Spleen (tissue), 11 donors: ENCODE measurements around the gene ABCB1. TPM values are rescaled to one million over a fixed set of nuclear protein-coding genes. Genes with fewer than 3 reads are reported as not detected.
A peak's percentile ranks its signal among the peaks of the same experiment; 100 is the strongest.

Experiments used
- DNase-seq: peaks from one replicate; pipeline ENCODE4 v3.0.0-alpha.2; 2020
- H3K27ac ChIP-seq, 8 donors: fragments of 200-600 bp; sonication (generic) in 7 of 8; 1 replicate in 4 of 8; 2 replicates in 4 of 8; pipeline versions ENCODE4 v1.5.0 to v1.8.0; 2016 to 2021; ENCODE audit warnings: inconsistent platforms in 4 of 8, mild to moderate bottlenecking in 4 of 8, moderate library complexity in 1 of 8
- H3K27me3 ChIP-seq, 7 donors: fragments of 200-600 bp; sonication (generic) in 6 of 7; replicated peaks in 1 of 7; 1 replicate in 4 of 7; 2 replicates in 3 of 7; pipeline versions ENCODE4 v1.5.0 to v1.8.0; 2016 to 2021; ENCODE audit warnings: inconsistent platforms in 3 of 7, mild to moderate bottlenecking in 1 of 7
- H3K36me3 ChIP-seq, 6 donors: fragments of 200-600 bp; sonication (generic) in 5 of 6; 1 replicate in 4 of 6; 2 replicates in 2 of 6; pipeline versions ENCODE4 v1.5.0 to v1.8.0; 2016 to 2021; ENCODE audit warnings: inconsistent platforms in 2 of 6
- H3K4me1 ChIP-seq, 6 donors: fragments of 200-600 bp; sonication (generic) in 5 of 6; 1 replicate in 3 of 6; 2 replicates in 3 of 6; pipeline versions ENCODE4 v1.5.0 to v1.8.0; 2016 to 2021; ENCODE audit warnings: inconsistent platforms in 3 of 6
- H3K4me3 ChIP-seq, 8 donors: fragments of 200-600 bp; sonication (generic) in 7 of 8; 1 replicate in 4 of 8; 2 replicates in 4 of 8; pipeline versions ENCODE4 v1.5.0 to v1.8.0; 2016 to 2021; ENCODE audit warnings: inconsistent platforms in 4 of 8, mild to moderate bottlenecking in 4 of 8, moderate library complexity in 2 of 8
- H3K9me3 ChIP-seq, 8 donors: fragments of 200-600 bp; sonication (generic) in 7 of 8; 1 replicate in 4 of 8; 2 replicates in 4 of 8; pipeline versions ENCODE4 v1.5.0 to v1.8.0; 2016 to 2021; ENCODE audit warnings: inconsistent platforms in 4 of 8
- POLR2A ChIP-seq, 3 donors: fragments of 450-650 bp; IDR thresholded peaks; one replicate each; pipeline ENCODE4 v1.5.1; 2017; ENCODE audit warnings: antibody characterized with exemption in 3 of 3, mild to moderate bottlenecking in 1 of 3
- POLR2AphosphoS5 ChIP-seq, 3 donors: sonication (generic); formaldehyde crosslinking; IDR thresholded peaks; one replicate each; pipeline ENCODE4 v1.5.1; 2017; ENCODE audit warnings: antibody characterized with exemption in 3 of 3
- WGBS, 5 donors: extraction: QIAGEN DNeasy Blood & Tissue Kit in 3 of 5; methylation state at CpG; one replicate each; pipeline versions ENCODE4 v1.1.5 to v1.1.7; 2013 to 2018; 5-methylcytosine and 5-hydroxymethylcytosine counted together
- intact Hi-C: fragments of 100-400 bp; cut with DNase I; formaldehyde crosslinking; loops from one replicate; pipeline ENCODE4 v1.15.0; 2023; ENCODE audit warnings: low total_unique reads
- polyA plus RNA-seq, 3 donors: library from polyadenylated mRNA; stranded (reverse); fragments of 200-250 nt; gene quantifications; one replicate each; pipeline ENCODE4 v1.2.1, GENCODE V29; 2013
- total RNA-seq, 7 donors: library from RNA; depleted of rRNA in 3 of 7; stranded (reverse); fragments of >200 nt in 3 of 7; fragmentation: NEBNext Ultra II Directional in 4 of 7; extraction: Animal tissue kit (Norgen Biotek cat#: 25700) in 4 of 7; gene quantifications; one replicate each; pipeline versions ENCODE4 v1.1.0 to v1.2.1, GENCODE V29; 2016 to 2021
- TF ChIP-seq, protein P1 (sequence below), 11 experiments: fragments of 200-600 bp in 7 of 11; fragments of 450-650 bp in 4 of 11; sonication (generic) in 4 of 11; IDR thresholded peaks in 8 of 11; conservative IDR thresholded peaks in 3 of 11; 1 replicate in 7 of 11; 2 replicates in 4 of 11; pipeline versions ENCODE4 v1.4.0 to v1.8.0; 2016 to 2021; ENCODE audit warnings: antibody characterized with exemption in 11 of 11, inconsistent platforms in 4 of 11, mild to moderate bottlenecking in 1 of 11
- donor health status: healthy with polysubstance abuse.
- donor health status: DM: no; HTN: no; CAD: no; lungs with moderate emphysema.
- donor health status: DM: no; HTN: no; CAD: no.
- donor health status: Bipolar disorder and iron deficiency.
- donor health status: healthy.
- donor health status: DM: no; HTN: no; CAD: no.
- donor health status: DM: yes; HTN: yes; CAD: no.

The ABCB1 gene
- total and polyA plus RNA-seq, 10 donors = 3.0 to 25.6 (median 11.3) TPM

DNA sequence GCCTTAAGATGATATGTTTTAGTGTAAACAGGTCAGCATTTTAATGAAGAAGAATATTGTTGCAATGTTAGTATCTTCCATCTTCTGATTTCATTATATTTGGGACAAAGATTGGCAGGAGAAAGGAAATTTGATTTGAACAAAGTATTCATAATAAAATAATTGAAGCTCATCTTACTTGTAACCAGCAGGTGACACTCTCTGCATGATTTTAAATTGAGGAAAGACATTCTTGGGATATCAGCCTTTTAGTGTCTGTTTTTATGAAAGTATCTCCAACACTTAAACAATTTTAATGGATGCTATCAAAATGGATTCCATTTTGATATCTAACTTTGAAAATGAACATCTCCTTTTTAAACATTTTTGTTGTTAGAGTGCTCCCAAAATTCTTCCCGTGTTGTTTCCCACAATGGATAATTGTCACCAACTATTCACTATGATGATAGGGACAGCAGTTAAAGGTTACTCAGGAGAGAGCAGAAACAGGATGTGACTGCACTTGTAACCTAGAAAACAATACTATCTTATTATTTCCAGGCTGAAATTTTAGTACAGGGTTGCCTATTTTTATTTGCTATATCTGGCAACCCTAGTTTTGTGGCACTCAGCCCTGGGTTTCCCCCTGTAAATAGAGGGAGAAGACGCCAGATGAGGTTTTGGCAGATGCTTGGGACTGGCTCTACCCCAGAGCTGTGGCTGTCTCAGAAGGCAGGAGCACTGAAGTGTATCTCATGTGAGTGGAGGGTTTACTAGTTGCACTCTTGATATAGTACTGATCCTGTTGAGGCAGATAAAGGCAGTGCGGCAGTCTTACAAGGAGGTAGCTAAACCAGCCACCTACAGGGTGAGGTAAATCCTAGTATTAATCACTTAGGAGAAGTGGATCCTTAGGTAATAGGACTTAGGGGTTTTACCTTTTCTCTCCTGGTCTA is 94.2 kb downstream of the ABCB1 start:
- TF ChIP-seq POLR2AphosphoS5 (IDR thresholded peaks at IDR 0.05) = no peak
- TF ChIP-seq, protein P1, sequence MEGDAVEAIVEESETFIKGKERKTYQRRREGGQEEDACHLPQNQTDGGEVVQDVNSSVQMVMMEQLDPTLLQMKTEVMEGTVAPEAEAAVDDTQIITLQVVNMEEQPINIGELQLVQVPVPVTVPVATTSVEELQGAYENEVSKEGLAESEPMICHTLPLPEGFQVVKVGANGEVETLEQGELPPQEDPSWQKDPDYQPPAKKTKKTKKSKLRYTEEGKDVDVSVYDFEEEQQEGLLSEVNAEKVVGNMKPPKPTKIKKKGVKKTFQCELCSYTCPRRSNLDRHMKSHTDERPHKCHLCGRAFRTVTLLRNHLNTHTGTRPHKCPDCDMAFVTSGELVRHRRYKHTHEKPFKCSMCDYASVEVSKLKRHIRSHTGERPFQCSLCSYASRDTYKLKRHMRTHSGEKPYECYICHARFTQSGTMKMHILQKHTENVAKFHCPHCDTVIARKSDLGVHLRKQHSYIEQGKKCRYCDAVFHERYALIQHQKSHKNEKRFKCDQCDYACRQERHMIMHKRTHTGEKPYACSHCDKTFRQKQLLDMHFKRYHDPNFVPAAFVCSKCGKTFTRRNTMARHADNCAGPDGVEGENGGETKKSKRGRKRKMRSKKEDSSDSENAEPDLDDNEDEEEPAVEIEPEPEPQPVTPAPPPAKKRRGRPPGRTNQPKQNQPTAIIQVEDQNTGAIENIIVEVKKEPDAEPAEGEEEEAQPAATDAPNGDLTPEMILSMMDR (IDR thresholded peaks at IDR 0.05 in 8 of 11, conservative IDR thresholded peaks at IDR 0.05 in 3 of 11) = peak in 2 of 11 experiments; percentile 7 to 18
- no peak overlapping the region for H3K27ac ChIP-seq
- 72 to 86% (median 79%) methylated on average over 3 of the region's 3 CpGs for WGBS, 5 donors

DNA sequence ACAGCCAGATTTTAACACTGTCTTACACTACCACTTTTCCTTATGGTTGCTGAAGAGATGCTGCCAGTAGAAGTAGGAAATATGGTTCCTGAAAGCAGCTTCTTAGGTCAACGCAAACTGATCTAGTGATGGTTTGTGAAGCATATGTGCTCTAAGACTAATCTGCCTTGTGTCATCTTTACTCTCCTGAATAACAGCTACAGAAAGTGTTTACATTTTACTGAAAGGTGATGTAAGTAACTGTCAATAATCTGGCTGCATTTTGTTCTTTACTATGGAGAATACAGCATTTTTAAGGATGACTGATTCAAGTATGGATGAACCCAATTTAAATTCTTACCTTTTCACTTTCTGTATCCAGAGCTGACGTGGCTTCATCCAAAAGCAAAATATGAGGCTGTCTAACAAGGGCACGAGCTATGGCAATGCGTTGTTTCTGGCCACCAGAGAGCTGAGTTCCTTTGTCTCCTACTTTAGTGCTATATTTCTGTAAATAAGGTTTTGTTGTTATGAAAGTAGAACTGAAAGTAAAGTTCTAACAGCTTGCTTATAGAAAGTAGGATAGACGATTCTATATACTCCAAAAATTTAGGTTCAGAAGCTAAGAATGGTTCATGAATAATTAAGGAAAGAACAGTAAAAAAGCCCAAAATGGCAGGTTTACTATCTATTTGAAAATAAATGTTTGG is 95.0 kb downstream of the ABCB1 start:
- intact Hi-C loops = no loop called here
- Histone ChIP-seq H3K4me3 (no peak overlapping the region), H3K27me3 (no peaks in the 10 kb centered on the region), H3K36me3 (peaks cover 0 to 21% (median 0%) of the 10 kb centered on the region in 6 donors), H3K4me1 (peaks cover 0 to 9% (median 0%) of the 10 kb centered on the region in 6 donors), H3K27ac (no peak overlapping the region), H3K9me3 (no peaks in the 10 kb centered on the region)
- WGBS, 5 donors = 72 to 83% (median 75%) methylated on average over 5 of the region's 5 CpGs
- TF ChIP-seq POLR2A (IDR thresholded peaks at IDR 0.05) = no peak
- TF ChIP-seq, protein P1 (IDR thresholded peaks at IDR 0.05 in 8 of 11, conservative IDR thresholded peaks at IDR 0.05 in 3 of 11) = no peak
- no peak for TF ChIP-seq POLR2AphosphoS5 (IDR thresholded peaks at IDR 0.05)
- no peak for DNase-seq

More for the DNA sequence above, 94.2 kb downstream of the ABCB1 start:
- intact Hi-C loops = no loop called here
- Histone ChIP-seq H3K4me3 (no peak overlapping the region), H3K27me3 (no peaks in the 10 kb centered on the region), H3K4me1 (peaks cover 0 to 9% (median 0%) of the 10 kb centered on the region in 6 donors), H3K9me3 (no peaks in the 10 kb centered on the region), H3K36me3 (peaks cover 0 to 21% (median 0%) of the 10 kb centered on the region in 6 donors)
- DNase-seq = no peak

DNA sequence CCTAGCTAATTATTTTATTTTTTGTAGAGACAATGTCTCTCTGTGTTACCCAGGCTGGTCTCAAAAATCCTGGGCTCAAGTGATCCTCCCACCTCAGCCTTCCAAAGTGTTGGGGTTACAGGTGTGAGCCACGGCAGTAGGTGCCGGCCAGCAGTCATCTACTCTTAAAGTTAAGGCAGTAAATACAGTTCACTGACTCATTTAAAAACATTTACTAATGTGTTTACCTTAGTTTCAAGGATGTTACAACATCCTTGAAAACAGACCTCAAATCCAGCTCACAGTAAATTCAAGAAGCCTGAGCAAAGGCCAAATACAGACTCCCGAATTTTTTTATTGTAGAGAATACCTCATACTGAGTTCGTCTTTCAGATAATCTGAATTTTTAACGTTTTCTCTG is 95.6 kb downstream of the ABCB1 start:
- Histone ChIP-seq H3K36me3 (peaks cover 0 to 21% (median 0%) of the 10 kb centered on the region in 6 donors), H3K27ac (no peak overlapping the region), H3K4me1 (peaks cover 0 to 9% (median 0%) of the 10 kb centered on the region in 6 donors), H3K4me3 (no peak overlapping the region), H3K9me3 (no peaks in the 10 kb centered on the region), H3K27me3 (no peaks in the 10 kb centered on the region)
- no peak for TF ChIP-seq POLR2AphosphoS5 (IDR thresholded peaks at IDR 0.05)
- TF ChIP-seq, protein P1 (IDR thresholded peaks at IDR 0.05 in 8 of 11, conservative IDR thresholded peaks at IDR 0.05 in 3 of 11) = no peak
- intact Hi-C loops = no loop called here
- no peak for DNase-seq
- WGBS, 5 donors = 84 to 93% (median 90%) methylated on average over 5 of the region's 5 CpGs

DNA sequence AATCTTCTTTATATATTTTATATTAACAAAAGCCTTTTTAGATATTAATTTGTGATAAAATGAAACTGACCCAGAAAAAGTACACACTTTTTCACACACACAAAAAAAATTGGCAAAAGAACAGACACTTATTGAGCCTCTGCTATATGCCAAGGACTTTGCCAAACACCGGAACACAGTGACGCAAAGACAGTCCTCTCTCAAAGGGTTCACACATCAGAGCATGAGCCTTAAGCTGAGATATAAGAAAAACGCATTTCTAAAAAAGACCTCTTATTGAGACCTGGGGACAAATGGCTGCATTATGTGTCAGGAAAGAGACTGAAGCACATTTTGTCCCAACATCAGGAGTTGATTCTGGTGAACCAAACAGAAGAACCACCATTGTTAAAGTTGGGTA is 101.2 kb downstream of the ABCB1 start:
- no peak overlapping the region for H3K4me3 ChIP-seq
- H3K27me3 ChIP-seq = no peaks in the 10 kb centered on the region
- H3K27ac ChIP-seq = peak overlapping the region in 1 of 8 donors; percentile 8
- DNase-seq = no peak
- WGBS, 5 donors = 86 to 95% (median 92%) methylated on average over 3 of the region's 3 CpGs
- no peaks in the 10 kb centered on the region for H3K36me3 ChIP-seq
- intact Hi-C loops = no loop called here
- TF ChIP-seq POLR2AphosphoS5 (IDR thresholded peaks at IDR 0.05) = no peak
- TF ChIP-seq POLR2A (IDR thresholded peaks at IDR 0.05) = no peak
- TF ChIP-seq, protein P1 (IDR thresholded peaks at IDR 0.05 in 8 of 11, conservative IDR thresholded peaks at IDR 0.05 in 3 of 11) = no peak
- H3K4me1 ChIP-seq = peaks cover 0 to 18% (median 0%) of the 10 kb centered on the region in 6 donors
- peaks cover 0 to 2% (median 0%) of the 10 kb centered on the region in 8 donors for H3K9me3 ChIP-seq
